Colonic mucosa (tissue), 4 donors: ENCODE results near the gene IFT81. TPM values are rescaled to one million over a fixed set of nuclear protein-coding genes. Genes with fewer than 3 reads are reported as not detected.
"Not testable (repeated sequence)": the region's sequence is repeated elsewhere in the genome, so short reads cannot be mapped to it uniquely, and the experiment has no call there.

Experiments
- DNase-seq: peaks from one replicate; pipeline ENCODE4 v3.0.0-alpha.2; 2020
- H3K27ac ChIP-seq: fragments of 200-600 bp; one replicate; pipeline ENCODE4 v1.8.0; 2021
- H3K27me3 ChIP-seq: fragments of 200-600 bp; one replicate; pipeline ENCODE4 v1.8.0; 2021
- H3K36me3 ChIP-seq: fragments of 200-600 bp; one replicate; pipeline ENCODE4 v1.8.0; 2021
- H3K4me1 ChIP-seq: fragments of 200-600 bp; one replicate; pipeline ENCODE4 v1.8.0; 2021; ENCODE audit warnings: mild to moderate bottlenecking
- H3K4me3 ChIP-seq: fragments of 200-600 bp; one replicate; pipeline ENCODE4 v1.8.0; 2021
- H3K9ac ChIP-seq, 2 donors: one replicate each; pipeline ENCODE4 v1.7.0; 2013; ENCODE audit warnings: control low read depth in 2 of 2, low read depth in 2 of 2, low read length in 2 of 2
- H3K9me3 ChIP-seq: fragments of 200-600 bp; one replicate; pipeline ENCODE4 v1.8.0; 2021
- intact Hi-C: fragments of 100-400 bp; cut with DNase I; formaldehyde crosslinking; loops from one replicate; pipeline ENCODE4 v1.14.1; 2022
- total RNA-seq, 2 donors: library from RNA; stranded (reverse); fragmentation: NEBNext Ultra II Directional in 1 of 2; extraction: Animal tissue kit (Norgen Biotek cat#: 25700) in 1 of 2; gene quantifications; one replicate each; pipeline ENCODE4 v1.2.1, GENCODE V29; 2021
- TF ChIP-seq, protein P1 (sequence below): fragments of 200-600 bp; IDR thresholded peaks from one replicate; pipeline ENCODE4 v1.8.0; 2022; ENCODE audit warnings: antibody characterized with exemption, mild to moderate bottlenecking
- donor health status: healthy.
- donor health status: DM: no; HTN: no; CAD: no.
- donor health status: DM: no; HTN: no; CAD: no.

IFT81 gene
- total RNA-seq, 2 donors from 2014 or later = 4.2 to 5.3 TPM

DNA sequence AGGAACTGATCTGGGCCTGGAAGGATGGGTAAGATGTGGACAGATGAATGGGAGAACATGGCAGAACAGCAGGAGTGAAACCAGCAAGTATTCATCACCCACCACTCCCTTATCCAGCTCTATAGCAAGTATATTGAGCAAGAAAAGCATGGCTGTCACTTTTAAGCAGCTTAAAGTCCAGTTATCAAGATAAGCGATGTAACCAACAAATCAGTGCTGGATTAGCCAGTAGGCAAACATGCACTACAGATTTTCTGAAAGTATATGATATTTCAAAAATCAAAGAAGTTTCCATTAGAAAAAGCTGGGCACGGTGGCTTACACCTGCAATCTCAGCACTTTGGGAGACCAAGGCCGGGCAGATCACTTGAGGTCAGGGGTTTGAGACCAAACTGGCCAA, 103.0 kb downstream of the IFT81 start:
- DNase-seq = no peak
- Histone ChIP-seq H3K9ac (no peak overlapping the region), H3K4me1 (no peaks in the 10 kb centered on the region), H3K27ac (no peak overlapping the region), H3K9me3 (no peaks in the 10 kb centered on the region), H3K27me3 (no peaks in the 10 kb centered on the region), H3K36me3 (no peaks in the 10 kb centered on the region), H3K4me3 (no peak overlapping the region)
- intact Hi-C loops = no loop called here
- TF ChIP-seq, protein P1, sequence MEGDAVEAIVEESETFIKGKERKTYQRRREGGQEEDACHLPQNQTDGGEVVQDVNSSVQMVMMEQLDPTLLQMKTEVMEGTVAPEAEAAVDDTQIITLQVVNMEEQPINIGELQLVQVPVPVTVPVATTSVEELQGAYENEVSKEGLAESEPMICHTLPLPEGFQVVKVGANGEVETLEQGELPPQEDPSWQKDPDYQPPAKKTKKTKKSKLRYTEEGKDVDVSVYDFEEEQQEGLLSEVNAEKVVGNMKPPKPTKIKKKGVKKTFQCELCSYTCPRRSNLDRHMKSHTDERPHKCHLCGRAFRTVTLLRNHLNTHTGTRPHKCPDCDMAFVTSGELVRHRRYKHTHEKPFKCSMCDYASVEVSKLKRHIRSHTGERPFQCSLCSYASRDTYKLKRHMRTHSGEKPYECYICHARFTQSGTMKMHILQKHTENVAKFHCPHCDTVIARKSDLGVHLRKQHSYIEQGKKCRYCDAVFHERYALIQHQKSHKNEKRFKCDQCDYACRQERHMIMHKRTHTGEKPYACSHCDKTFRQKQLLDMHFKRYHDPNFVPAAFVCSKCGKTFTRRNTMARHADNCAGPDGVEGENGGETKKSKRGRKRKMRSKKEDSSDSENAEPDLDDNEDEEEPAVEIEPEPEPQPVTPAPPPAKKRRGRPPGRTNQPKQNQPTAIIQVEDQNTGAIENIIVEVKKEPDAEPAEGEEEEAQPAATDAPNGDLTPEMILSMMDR = no peak

DNA sequence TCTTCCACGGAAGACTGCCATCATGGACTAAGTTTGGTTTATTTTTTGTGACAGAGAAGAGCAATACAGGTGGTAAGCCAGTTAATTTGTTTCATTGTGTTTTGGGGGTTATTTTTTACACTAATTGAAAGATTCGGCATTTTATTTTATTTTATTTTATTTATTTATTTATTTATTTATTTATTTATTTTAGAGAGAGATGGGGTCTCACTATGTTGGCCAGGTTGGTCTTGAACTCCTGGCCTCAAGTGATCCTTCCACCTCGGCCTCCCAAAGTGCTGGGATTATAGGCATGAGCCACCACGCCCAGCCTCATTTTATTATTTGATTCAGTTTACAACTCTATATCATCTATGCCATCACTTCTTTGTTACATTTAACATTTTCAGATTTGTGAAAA, 104.2 kb downstream of the IFT81 start:
- H3K27ac ChIP-seq, intact Hi-C loops, H3K9me3 ChIP-seq: not testable (repeated sequence)

DNA sequence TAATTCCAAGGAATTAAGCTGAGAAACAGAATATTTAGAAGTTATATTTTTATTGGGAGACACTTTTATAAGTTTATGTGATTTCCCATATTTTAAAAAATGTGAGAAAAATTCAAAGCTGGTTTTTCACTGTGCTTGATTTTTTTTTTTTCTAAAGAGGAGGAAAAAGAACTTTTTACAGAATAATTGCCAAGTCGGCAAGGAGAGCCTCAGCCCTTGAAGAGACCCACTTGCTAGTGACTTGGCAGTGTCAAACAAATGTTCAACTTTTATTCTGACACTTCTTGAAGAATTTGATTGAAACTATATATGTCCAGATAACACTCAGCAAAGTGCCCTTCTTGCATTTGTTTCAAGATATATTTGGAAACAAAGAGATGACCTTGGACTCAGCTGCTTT, 104.6 kb downstream of the IFT81 start:
- intact Hi-C loops = no loop called here

More for the DNA sequence above, 104.2 kb downstream of the IFT81 start:
- DNase-seq, H3K27me3 ChIP-seq, H3K36me3 ChIP-seq, H3K9ac ChIP-seq, H3K4me1 ChIP-seq, H3K4me3 ChIP-seq: not testable (repeated sequence)

DNA sequence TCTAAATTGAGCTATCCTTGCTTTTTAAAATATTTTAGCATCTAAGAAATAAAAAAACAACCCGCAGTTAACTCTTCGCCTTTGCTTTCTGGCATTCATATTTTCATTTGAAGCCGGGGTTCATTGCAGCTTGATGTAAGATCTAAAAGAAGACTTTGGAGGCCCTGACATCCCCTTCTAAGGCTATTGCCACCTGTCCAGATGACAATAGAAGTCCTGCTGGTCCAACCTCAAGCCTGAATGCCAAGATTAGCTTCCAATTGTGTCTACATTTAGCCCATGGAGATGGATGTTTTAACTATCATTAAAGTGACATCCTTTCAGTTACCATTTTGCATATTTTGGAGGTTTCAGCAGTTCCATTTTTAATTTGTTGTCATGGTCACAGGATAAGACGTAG, 105.3 kb downstream of the IFT81 start:
- Histone ChIP-seq H3K4me1 (no peaks in the 10 kb centered on the region), H3K9me3 (no peaks in the 10 kb centered on the region), H3K9ac (no peak overlapping the region), H3K27me3 (no peaks in the 10 kb centered on the region), H3K4me3 (no peak overlapping the region), H3K36me3 (no peaks in the 10 kb centered on the region), H3K27ac (no peak overlapping the region)
- DNase-seq = no peak
- TF ChIP-seq, protein P1 = no peak
- intact Hi-C loops = no loop called here

More for the DNA sequence above, 104.6 kb downstream of the IFT81 start:
- Histone ChIP-seq H3K36me3 (no peaks in the 10 kb centered on the region), H3K4me1 (no peaks in the 10 kb centered on the region), H3K27ac (no peak overlapping the region), H3K9me3 (no peaks in the 10 kb centered on the region), H3K4me3 (no peak overlapping the region), H3K9ac (no peak overlapping the region), H3K27me3 (no peaks in the 10 kb centered on the region)
- DNase-seq = no peak
- TF ChIP-seq, protein P1 = no peak

DNA sequence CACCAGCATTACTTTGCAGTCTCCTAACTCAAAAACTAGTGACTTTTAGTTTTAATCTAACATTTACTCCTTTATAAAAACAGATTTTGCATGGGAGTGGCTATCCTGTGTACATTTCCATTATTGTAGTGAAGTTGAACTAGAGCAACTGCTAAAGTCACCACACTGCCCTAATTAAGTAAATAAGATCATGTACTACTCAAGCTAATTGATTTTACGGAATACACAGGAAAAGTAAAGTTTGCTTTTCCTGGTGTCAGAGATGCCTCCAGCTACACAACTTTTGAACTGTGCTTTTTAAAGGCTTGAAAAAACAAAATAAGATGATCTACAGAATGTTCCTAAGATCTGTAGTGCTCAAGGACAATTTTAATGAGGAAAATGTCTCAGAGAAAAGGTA, 106.5 kb downstream of the IFT81 start:
- Histone ChIP-seq H3K4me1 (no peaks in the 10 kb centered on the region), H3K9ac (no peak overlapping the region), H3K27me3 (no peaks in the 10 kb centered on the region), H3K36me3 (no peaks in the 10 kb centered on the region), H3K27ac (no peak overlapping the region), H3K4me3 (no peak overlapping the region), H3K9me3 (no peaks in the 10 kb centered on the region)
- TF ChIP-seq, protein P1 = no peak
- DNase-seq = no peak
- intact Hi-C loops = no loop called here

DNA sequence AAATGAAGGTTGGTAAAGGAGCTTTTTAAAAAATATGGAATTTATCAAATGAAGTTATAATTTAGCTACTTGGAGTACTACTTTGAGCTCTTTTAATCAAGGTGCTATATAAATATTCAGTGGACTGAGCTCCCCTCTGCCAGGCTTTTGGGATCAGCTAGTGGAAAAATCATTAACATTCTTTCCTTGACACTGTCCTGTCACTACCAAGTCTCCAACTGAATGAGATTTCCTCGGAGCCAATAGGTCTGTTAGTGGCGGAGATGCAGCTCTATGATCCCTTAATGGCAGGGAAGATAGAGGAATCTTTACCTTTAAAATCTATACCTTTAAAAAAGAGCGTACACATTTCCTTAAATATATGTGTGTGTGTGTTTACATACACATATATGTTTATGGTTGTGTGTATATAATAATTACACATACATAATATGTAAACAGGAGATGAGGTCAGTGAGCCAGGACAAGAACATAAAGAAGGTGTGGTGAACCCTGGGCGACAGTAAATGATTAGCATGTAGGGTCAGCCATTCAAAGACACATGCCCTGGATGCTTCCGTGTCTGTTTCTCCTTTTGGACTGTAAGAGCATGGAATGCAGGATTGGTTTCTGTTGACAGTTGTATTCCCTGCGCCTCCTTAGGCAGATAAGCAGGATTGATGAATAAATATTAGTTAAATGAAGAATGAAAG, 109.2 kb downstream of the IFT81 start:
- TF ChIP-seq, protein P1 = no peak
- Histone ChIP-seq H3K9ac (no peak overlapping the region), H3K9me3 (no peaks in the 10 kb centered on the region), H3K27me3 (no peaks in the 10 kb centered on the region), H3K4me3 (no peak overlapping the region), H3K36me3 (no peaks in the 10 kb centered on the region), H3K27ac (peak overlapping the region; percentile 28), H3K4me1 (no peaks in the 10 kb centered on the region)
- DNase-seq = no peak
- intact Hi-C loops = no loop called here
